WTC11 (cell line): ENCODE data around the gene RPL31.

Experiments used
- ATF2 ChIP-seq: sonication (generic); formaldehyde crosslinking; IDR thresholded peaks from 2 replicates; pipeline ENCODE4 v1.8.1; 2022; ENCODE audit warnings: low read depth, missing genetic modification reagents, borderline replicate concordance
- CBFB ChIP-seq: sonication (generic); formaldehyde crosslinking; IDR thresholded peaks from 2 replicates; pipeline ENCODE4 v1.8.1; 2022; ENCODE audit warnings: mild to moderate bottlenecking, low read depth, missing genetic modification reagents
- CREM ChIP-seq: sonication (generic); formaldehyde crosslinking; IDR thresholded peaks from 2 replicates; pipeline ENCODE4 v1.8.1; 2022; ENCODE audit warnings: mild to moderate bottlenecking, missing genetic modification reagents, moderate library complexity
- CTCF ChIP-seq: fragments of 200-600 bp; IDR thresholded peaks from 2 replicates; pipeline ENCODE4 v1.8.0; 2022; ENCODE audit warnings: antibody characterized with exemption
- ESRRA ChIP-seq: sonication (generic); formaldehyde crosslinking; IDR thresholded peaks from 2 replicates; pipeline ENCODE4 v1.8.1; 2022; ENCODE audit warnings: mild to moderate bottlenecking, missing genetic modification reagents, borderline replicate concordance
- HMGA2 ChIP-seq: fragments of 250-450 bp; sonication (Bioruptor Pico); IDR thresholded peaks from 2 replicates; pipeline ENCODE4 v1.4.0; 2021; ENCODE audit warnings: mild to moderate bottlenecking, moderate library complexity
- JUN ChIP-seq: sonication (generic); formaldehyde crosslinking; IDR thresholded peaks from 2 replicates; pipeline ENCODE4 v1.8.0; 2023; ENCODE audit warnings: mild to moderate bottlenecking, missing genetic modification reagents
- MAX ChIP-seq: sonication (generic); formaldehyde crosslinking; IDR thresholded peaks from 2 replicates; pipeline ENCODE4 v1.8.0; 2022; ENCODE audit warnings: mild to moderate bottlenecking, missing genetic modification reagents
- MXD4 ChIP-seq: fragments of 250-450 bp; sonication (Bioruptor Pico); IDR thresholded peaks from 2 replicates; pipeline ENCODE4 v1.8.0; 2021; ENCODE audit warnings: mild to moderate bottlenecking, moderate library complexity, borderline replicate concordance
- NFYB ChIP-seq: sonication (generic); formaldehyde crosslinking; conservative IDR thresholded peaks from 2 replicates; pipeline ENCODE4 v1.8.0; 2022; ENCODE audit warnings: low read depth, missing genetic modification reagents
- SP1 ChIP-seq: sonication (generic); formaldehyde crosslinking; conservative IDR thresholded peaks from 2 replicates; pipeline ENCODE4 v1.8.1; 2022; ENCODE audit warnings: missing genetic modification reagents
- USF2 ChIP-seq: sonication (generic); formaldehyde crosslinking; IDR thresholded peaks from 2 replicates; pipeline ENCODE4 v1.8.1; 2023; ENCODE audit warnings: mild to moderate bottlenecking, missing genetic modification reagents, moderate library complexity
- ZNF121 ChIP-seq: sonication (generic); formaldehyde crosslinking; IDR thresholded peaks from 2 replicates; pipeline ENCODE4 v1.8.0; 2023; ENCODE audit warnings: missing genetic modification reagents
- ZNF263 ChIP-seq: sonication (generic); formaldehyde crosslinking; IDR thresholded peaks from 2 replicates; pipeline ENCODE4 v1.8.1; 2022; ENCODE audit warnings: low read depth, mild to moderate bottlenecking, moderate library complexity, missing genetic modification reagents

- TF ChIP-seq CTCF (no peak), ESRRA (CRISPR knock-in tag) (no peak), JUN (CRISPR knock-in tag) (no peak), SP1 (CRISPR knock-in tag) (no peak), NFYB (CRISPR knock-in tag) (no peak), CBFB (CRISPR knock-in tag) (no peak), ATF2 (CRISPR knock-in tag) (no peak), USF2 (CRISPR knock-in tag) (no peak), ZNF263 (CRISPR knock-in tag) (no peak), MXD4 (no peak), HMGA2 (no peak), CREM (CRISPR knock-in tag) (no peak), ZNF121 (no peak), MAX (CRISPR knock-in tag) (no peak)
These were observed 4.4 kb upstream of the RPL31 start for GRCh38 chr2:100997509-100998234.
